ENCODE data around the gene IGHMBP2.

Gene IGHMBP2

GRCh38 chr11:68912254-68912653 is 8.6 kb downstream of the IGHMBP2 start:
- Histone ChIP-seq H3K9me3 (ENCODE audit: control insufficient read depth in 1 of 2, low read length in 2 of 2) (no peaks in the 10 kb centered on the region), H3K4me1 (ENCODE audit: control insufficient read depth in 1 of 2, insufficient read depth in 2 of 2, low read length in 2 of 2) (no peaks in the 10 kb centered on the region), H3K27me3 (ENCODE audit: low read depth, low read length) (no peaks in the 10 kb centered on the region), H3K27ac (ENCODE audit: low read length) (no peak overlapping the region), H3K36me3 (ENCODE audit: control insufficient read depth in 1 of 2, insufficient read depth in 2 of 2, low read length in 2 of 2) (peaks cover 52 to 78% of the 10 kb centered on the region in 2 donors), H3K4me3 (ENCODE audit: low read depth in 1 of 2, low read length in 2 of 2) (no peak overlapping the region)

- H3K27ac ChIP-seq (ENCODE audit: low read length), result no peak overlapping the region
- no peaks in the 10 kb centered on the region for H3K27me3 ChIP-seq (ENCODE audit: low read depth, low read length)
- no peak overlapping the region for H3K4me3 ChIP-seq (ENCODE audit: low read depth in 1 of 2, low read length in 2 of 2)
- H3K36me3 ChIP-seq (ENCODE audit: control insufficient read depth in 1 of 2, insufficient read depth in 2 of 2, low read length in 2 of 2), result peaks cover 54 to 80% of the 10 kb centered on the region in 2 donors
- no peaks in the 10 kb centered on the region for H3K9me3 ChIP-seq (ENCODE audit: control insufficient read depth in 1 of 2, low read length in 2 of 2)
- H3K4me1 ChIP-seq (ENCODE audit: control insufficient read depth in 1 of 2, insufficient read depth in 2 of 2, low read length in 2 of 2), result no peaks in the 10 kb centered on the region
These were observed 9.5 kb downstream of the IGHMBP2 start for GRCh38 chr11:68913188-68913587.

- Histone ChIP-seq H3K4me1 (ENCODE audit: control insufficient read depth in 1 of 2, insufficient read depth in 2 of 2, low read length in 2 of 2) (no peaks in the 10 kb centered on the region), H3K27me3 (ENCODE audit: low read depth, low read length) (no peaks in the 10 kb centered on the region), H3K4me3 (ENCODE audit: low read depth in 1 of 2, low read length in 2 of 2) (no peak overlapping the region), H3K27ac (ENCODE audit: low read length) (no peak overlapping the region), H3K9me3 (ENCODE audit: control insufficient read depth in 1 of 2, low read length in 2 of 2) (no peaks in the 10 kb centered on the region), H3K36me3 (ENCODE audit: control insufficient read depth in 1 of 2, insufficient read depth in 2 of 2, low read length in 2 of 2) (peaks cover 52 to 82% of the 10 kb centered on the region in 2 donors)
These were observed 11.1 kb downstream of the IGHMBP2 start for GRCh38 chr11:68914761-68915160.

GRCh38 chr11:68916439-68916838 is 12.7 kb downstream of the IGHMBP2 start:
- peaks cover 39 to 71% of the 10 kb centered on the region in 2 donors for H3K36me3 ChIP-seq (ENCODE audit: control insufficient read depth in 1 of 2, insufficient read depth in 2 of 2, low read length in 2 of 2)
- no peaks in the 10 kb centered on the region for H3K9me3 ChIP-seq (ENCODE audit: control insufficient read depth in 1 of 2, low read length in 2 of 2)
- no peak overlapping the region for H3K27ac ChIP-seq (ENCODE audit: low read length)

GRCh38 chr11:68923614-68924013 is 19.9 kb downstream of the IGHMBP2 start:
- H3K4me3 ChIP-seq (ENCODE audit: low read depth in 1 of 2, low read length in 2 of 2), result no peak overlapping the region
- peaks cover 9 to 16% of the 10 kb centered on the region in 2 donors for H3K9me3 ChIP-seq (ENCODE audit: control insufficient read depth in 1 of 2, low read length in 2 of 2)
- H3K27me3 ChIP-seq (ENCODE audit: low read depth, low read length), result no peaks in the 10 kb centered on the region
- peaks cover 25 to 59% of the 10 kb centered on the region in 2 donors for H3K36me3 ChIP-seq (ENCODE audit: control insufficient read depth in 1 of 2, insufficient read depth in 2 of 2, low read length in 2 of 2)
- peak overlapping the region; percentile 39 for H3K27ac ChIP-seq (ENCODE audit: low read length)
- peaks cover 13 to 29% of the 10 kb centered on the region in 2 donors for H3K4me1 ChIP-seq (ENCODE audit: control insufficient read depth in 1 of 2, insufficient read depth in 2 of 2, low read length in 2 of 2)

More at GRCh38 chr11:68916439-68916838, 12.7 kb downstream of the IGHMBP2 start:
- Histone ChIP-seq H3K4me3 (ENCODE audit: low read depth in 1 of 2, low read length in 2 of 2) (no peak overlapping the region), H3K4me1 (ENCODE audit: control insufficient read depth in 1 of 2, insufficient read depth in 2 of 2, low read length in 2 of 2) (peaks cover 0 to 10% of the 10 kb centered on the region in 2 donors), H3K27me3 (ENCODE audit: low read depth, low read length) (no peaks in the 10 kb centered on the region)

- Histone ChIP-seq H3K27ac (ENCODE audit: low read length) (peak overlapping the region; percentile 39), H3K4me3 (ENCODE audit: low read depth in 1 of 2, low read length in 2 of 2) (no peak overlapping the region), H3K36me3 (ENCODE audit: control insufficient read depth in 1 of 2, insufficient read depth in 2 of 2, low read length in 2 of 2) (peaks cover 23 to 57% of the 10 kb centered on the region in 2 donors), H3K27me3 (ENCODE audit: low read depth, low read length) (no peaks in the 10 kb centered on the region), H3K4me1 (ENCODE audit: control insufficient read depth in 1 of 2, insufficient read depth in 2 of 2, low read length in 2 of 2) (peaks cover 15 to 36% of the 10 kb centered on the region in 2 donors), H3K9me3 (ENCODE audit: control insufficient read depth in 1 of 2, low read length in 2 of 2) (peaks cover 9 to 16% of the 10 kb centered on the region in 2 donors)
These were observed 20.6 kb downstream of the IGHMBP2 start for GRCh38 chr11:68924073-68924925.

GRCh38 chr11:68925611-68926010 is 21.9 kb downstream of the IGHMBP2 start:
- peaks cover 31 to 61% of the 10 kb centered on the region in 2 donors for H3K36me3 ChIP-seq (ENCODE audit: control insufficient read depth in 1 of 2, insufficient read depth in 2 of 2, low read length in 2 of 2)
- no peak overlapping the region for H3K27ac ChIP-seq (ENCODE audit: low read length)

GRCh38 chr11:68927280-68928135 is 23.8 kb downstream of the IGHMBP2 start:
- Histone ChIP-seq H3K4me3 (ENCODE audit: low read depth in 1 of 2, low read length in 2 of 2) (no peak overlapping the region), H3K36me3 (ENCODE audit: control insufficient read depth in 1 of 2, insufficient read depth in 2 of 2, low read length in 2 of 2) (peaks cover 26 to 68% of the 10 kb centered on the region in 2 donors), H3K9me3 (ENCODE audit: control insufficient read depth in 1 of 2, low read length in 2 of 2) (peaks cover 9 to 16% of the 10 kb centered on the region in 2 donors), H3K27me3 (ENCODE audit: low read depth, low read length) (no peaks in the 10 kb centered on the region), H3K4me1 (ENCODE audit: control insufficient read depth in 1 of 2, insufficient read depth in 2 of 2, low read length in 2 of 2) (peaks cover 15 to 26% of the 10 kb centered on the region in 2 donors), H3K27ac (ENCODE audit: low read length) (peak overlapping the region; percentile 79)

More at GRCh38 chr11:68925611-68926010, 21.9 kb downstream of the IGHMBP2 start:
- H3K4me3 ChIP-seq (ENCODE audit: low read depth in 1 of 2, low read length in 2 of 2), result no peak overlapping the region
- H3K27me3 ChIP-seq (ENCODE audit: low read depth, low read length), result no peaks in the 10 kb centered on the region
- peaks cover 9 to 16% of the 10 kb centered on the region in 2 donors for H3K9me3 ChIP-seq (ENCODE audit: control insufficient read depth in 1 of 2, low read length in 2 of 2)
- H3K4me1 ChIP-seq (ENCODE audit: control insufficient read depth in 1 of 2, insufficient read depth in 2 of 2, low read length in 2 of 2), result peaks cover 15 to 29% of the 10 kb centered on the region in 2 donors

GRCh38 chr11:68928136-68928880 is 24.6 kb downstream of the IGHMBP2 start:
- H3K9me3 ChIP-seq (ENCODE audit: control insufficient read depth in 1 of 2, low read length in 2 of 2), result peaks cover 9 to 16% of the 10 kb centered on the region in 2 donors
- no peaks in the 10 kb centered on the region for H3K27me3 ChIP-seq (ENCODE audit: low read depth, low read length)
- H3K27ac ChIP-seq (ENCODE audit: low read length), result peak overlapping the region; percentile 79
- no peak overlapping the region for H3K4me3 ChIP-seq (ENCODE audit: low read depth in 1 of 2, low read length in 2 of 2)
- H3K4me1 ChIP-seq (ENCODE audit: control insufficient read depth in 1 of 2, insufficient read depth in 2 of 2, low read length in 2 of 2), result peaks cover 15 to 26% of the 10 kb centered on the region in 2 donors
- H3K36me3 ChIP-seq (ENCODE audit: control insufficient read depth in 1 of 2, insufficient read depth in 2 of 2, low read length in 2 of 2), result peaks cover 26 to 66% of the 10 kb centered on the region in 2 donors

GRCh38 chr11:68929135-68929534 is 25.4 kb downstream of the IGHMBP2 start:
- H3K9me3 ChIP-seq (ENCODE audit: control insufficient read depth in 1 of 2, low read length in 2 of 2), result peaks cover 9 to 16% of the 10 kb centered on the region in 2 donors
- peaks cover 21 to 63% of the 10 kb centered on the region in 2 donors for H3K36me3 ChIP-seq (ENCODE audit: control insufficient read depth in 1 of 2, insufficient read depth in 2 of 2, low read length in 2 of 2)
- no peak overlapping the region for H3K4me3 ChIP-seq (ENCODE audit: low read depth in 1 of 2, low read length in 2 of 2)
- peaks cover 15 to 19% of the 10 kb centered on the region in 2 donors for H3K4me1 ChIP-seq (ENCODE audit: control insufficient read depth in 1 of 2, insufficient read depth in 2 of 2, low read length in 2 of 2)
- no peak overlapping the region for H3K27ac ChIP-seq (ENCODE audit: low read length)
- H3K27me3 ChIP-seq (ENCODE audit: low read depth, low read length), result no peaks in the 10 kb centered on the region
